Type B pancreatic cell (in vitro differentiated cells): ENCODE data around the gene EPB42. TPM values are rescaled to one million over a fixed set of nuclear protein-coding genes. Genes with fewer than 3 reads are reported as not detected.
"Not testable (repeated sequence)": the region's sequence is repeated elsewhere in the genome, so short reads cannot be mapped to it uniquely, and the experiment has no call there.

Source experiments
- DNase-seq: peaks from one replicate; pipeline ENCODE4 v3.0.0; 2021; ENCODE audit warnings: mixed read lengths; ENCODE audit not compliant: unreplicated experiment; ENCODE audit errors: extremely low spot score
- H3K27ac Mint-ChIP-seq: 2 replicates; pipeline ENCODE4 v1.8.0; 2021; ENCODE audit warnings: mild to moderate bottlenecking, mixed read lengths
- H3K27me3 Mint-ChIP-seq: 2 replicates; pipeline ENCODE4 v1.8.0; 2021; ENCODE audit warnings: mixed read lengths
- H3K36me3 Mint-ChIP-seq: 2 replicates; pipeline ENCODE4 v1.8.0; 2021; ENCODE audit warnings: mixed read lengths
- H3K4me1 Mint-ChIP-seq: one replicate; pipeline ENCODE4 v1.8.0; 2021; ENCODE audit warnings: mixed read lengths; ENCODE audit not compliant: unreplicated experiment
- H3K4me3 Mint-ChIP-seq: 2 replicates; pipeline ENCODE4 v1.8.0; 2021; ENCODE audit warnings: mild to moderate bottlenecking, mixed read lengths
- H3K9me3 Mint-ChIP-seq: 2 replicates; pipeline ENCODE4 v1.8.0; 2021; ENCODE audit warnings: mixed read lengths
- total RNA-seq: library from RNA; stranded (reverse); gene quantifications from 2 replicates; pipeline ENCODE4 v1.2.1, GENCODE V29; 2021; ENCODE audit warnings: low replicate concordance
- TF ChIP-seq, protein P1 (sequence below): fragments of 200-600 bp; sonication (generic); conservative IDR thresholded peaks from 2 replicates; pipeline ENCODE4 v1.5.0; 2021; ENCODE audit warnings: antibody characterized with exemption, mild to moderate bottlenecking

EPB42 gene
- total RNA-seq, 1 donor from 2014 or later, result not detected

DNA sequence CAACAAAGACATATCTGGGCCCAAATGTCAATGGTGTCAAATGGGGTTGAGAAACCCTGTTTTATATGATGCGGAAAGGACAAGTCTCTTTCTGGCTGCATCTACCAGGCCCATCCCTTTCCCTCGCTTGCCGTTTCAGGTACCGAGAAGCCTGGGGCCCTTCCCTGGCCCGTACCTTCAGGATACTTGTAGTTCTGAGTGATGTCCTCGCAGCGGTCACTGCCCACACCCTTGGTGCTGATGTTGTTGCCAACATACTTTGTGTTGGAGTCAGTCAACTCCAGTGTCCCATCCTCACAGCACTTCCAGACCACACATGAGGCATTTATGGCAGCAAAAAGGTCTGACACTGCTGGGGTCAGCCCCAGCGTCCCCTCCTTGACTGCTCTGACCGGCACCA is 13.8 kb downstream of the EPB42 start:
- H3K27me3 Mint-ChIP-seq, result peaks cover 56% of the 10 kb centered on the region
- no peaks in the 10 kb centered on the region for H3K9me3 Mint-ChIP-seq
- TF ChIP-seq, protein P1, sequence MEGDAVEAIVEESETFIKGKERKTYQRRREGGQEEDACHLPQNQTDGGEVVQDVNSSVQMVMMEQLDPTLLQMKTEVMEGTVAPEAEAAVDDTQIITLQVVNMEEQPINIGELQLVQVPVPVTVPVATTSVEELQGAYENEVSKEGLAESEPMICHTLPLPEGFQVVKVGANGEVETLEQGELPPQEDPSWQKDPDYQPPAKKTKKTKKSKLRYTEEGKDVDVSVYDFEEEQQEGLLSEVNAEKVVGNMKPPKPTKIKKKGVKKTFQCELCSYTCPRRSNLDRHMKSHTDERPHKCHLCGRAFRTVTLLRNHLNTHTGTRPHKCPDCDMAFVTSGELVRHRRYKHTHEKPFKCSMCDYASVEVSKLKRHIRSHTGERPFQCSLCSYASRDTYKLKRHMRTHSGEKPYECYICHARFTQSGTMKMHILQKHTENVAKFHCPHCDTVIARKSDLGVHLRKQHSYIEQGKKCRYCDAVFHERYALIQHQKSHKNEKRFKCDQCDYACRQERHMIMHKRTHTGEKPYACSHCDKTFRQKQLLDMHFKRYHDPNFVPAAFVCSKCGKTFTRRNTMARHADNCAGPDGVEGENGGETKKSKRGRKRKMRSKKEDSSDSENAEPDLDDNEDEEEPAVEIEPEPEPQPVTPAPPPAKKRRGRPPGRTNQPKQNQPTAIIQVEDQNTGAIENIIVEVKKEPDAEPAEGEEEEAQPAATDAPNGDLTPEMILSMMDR, result no peak
- H3K4me3 Mint-ChIP-seq, result no peak overlapping the region
- H3K27ac Mint-ChIP-seq, result no peak overlapping the region
- no peaks in the 10 kb centered on the region for H3K36me3 Mint-ChIP-seq
- peaks cover 6% of the 10 kb centered on the region for H3K4me1 Mint-ChIP-seq
- DNase-seq, result no peak

DNA sequence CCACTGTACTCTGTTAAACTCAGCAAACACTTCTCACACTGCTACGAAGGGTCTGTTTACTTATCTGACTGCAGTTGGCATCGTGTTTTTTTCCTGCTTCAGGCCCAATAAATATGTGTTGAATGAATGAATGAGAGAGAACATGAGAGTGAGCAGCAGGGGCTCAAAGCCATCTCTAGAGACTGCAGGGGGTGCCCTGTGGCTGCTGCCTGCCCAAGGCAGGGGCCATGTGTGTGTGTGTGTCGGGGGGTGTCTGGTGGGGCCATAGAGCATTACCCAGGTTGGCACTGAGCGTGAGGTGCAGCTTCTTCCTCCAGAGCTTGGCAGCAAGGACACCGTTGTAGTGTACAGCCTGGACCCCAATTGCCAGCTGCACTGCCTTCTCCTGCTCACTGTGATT is 14.8 kb downstream of the EPB42 start:
- TF ChIP-seq, protein P1, result no peak
- Mint-ChIP-seq H3K9me3 (no peaks in the 10 kb centered on the region), H3K4me3 (no peak overlapping the region), H3K27me3 (peaks cover 56% of the 10 kb centered on the region), H3K4me1 (peaks cover 6% of the 10 kb centered on the region), H3K27ac (no peak overlapping the region), H3K36me3 (no peaks in the 10 kb centered on the region)
- no peak for DNase-seq

DNA sequence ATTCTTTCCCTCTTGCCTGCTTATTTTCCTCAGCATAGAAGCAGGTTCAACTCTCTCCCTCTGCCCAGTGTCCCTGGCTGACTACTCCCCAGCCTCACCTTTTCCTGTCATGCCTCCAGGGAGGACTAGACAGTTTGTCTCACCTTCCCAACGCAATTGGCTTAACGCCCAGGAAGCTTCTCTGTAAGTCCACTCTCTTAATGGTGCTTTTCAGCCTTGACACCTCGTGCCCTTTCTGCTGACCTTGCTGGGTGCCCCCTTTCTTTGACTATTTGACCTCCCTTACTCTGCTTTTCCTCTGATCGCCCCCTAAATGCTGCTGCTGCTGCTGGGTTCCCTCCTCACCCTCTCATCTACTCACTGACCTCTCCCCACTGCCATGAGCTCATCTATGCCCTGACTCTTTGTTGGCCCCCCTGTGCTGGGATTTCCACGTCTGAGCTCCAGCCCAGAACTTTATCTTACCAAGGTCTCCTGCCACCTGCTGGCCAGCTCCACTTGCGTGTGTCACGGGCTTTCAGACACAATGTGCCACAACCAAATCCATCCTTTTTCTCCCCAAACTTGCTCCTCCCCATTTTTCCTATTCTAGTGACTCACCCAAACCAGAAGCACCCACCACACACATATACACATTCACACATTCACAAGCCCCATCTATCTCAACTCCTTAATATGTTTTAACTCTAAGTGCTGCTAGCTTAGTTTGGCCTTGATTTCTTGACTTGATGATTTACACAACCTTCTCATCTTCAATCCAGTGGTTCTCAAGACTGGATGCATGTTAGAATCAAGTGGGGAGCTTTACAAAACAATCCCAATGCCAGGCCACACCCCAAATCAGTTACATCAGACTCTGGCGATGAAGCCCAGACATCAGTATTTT is 16.6 kb downstream of the EPB42 start:
- H3K4me1 Mint-ChIP-seq, result peaks cover 6% of the 10 kb centered on the region
- H3K27ac Mint-ChIP-seq, result no peak overlapping the region
- no peak for DNase-seq
- TF ChIP-seq, protein P1, result peak; percentile 71
- H3K27me3 Mint-ChIP-seq, result peaks cover 43% of the 10 kb centered on the region
- no peaks in the 10 kb centered on the region for H3K36me3 Mint-ChIP-seq
- no peak overlapping the region for H3K4me3 Mint-ChIP-seq
- H3K9me3 Mint-ChIP-seq, result no peaks in the 10 kb centered on the region

DNA sequence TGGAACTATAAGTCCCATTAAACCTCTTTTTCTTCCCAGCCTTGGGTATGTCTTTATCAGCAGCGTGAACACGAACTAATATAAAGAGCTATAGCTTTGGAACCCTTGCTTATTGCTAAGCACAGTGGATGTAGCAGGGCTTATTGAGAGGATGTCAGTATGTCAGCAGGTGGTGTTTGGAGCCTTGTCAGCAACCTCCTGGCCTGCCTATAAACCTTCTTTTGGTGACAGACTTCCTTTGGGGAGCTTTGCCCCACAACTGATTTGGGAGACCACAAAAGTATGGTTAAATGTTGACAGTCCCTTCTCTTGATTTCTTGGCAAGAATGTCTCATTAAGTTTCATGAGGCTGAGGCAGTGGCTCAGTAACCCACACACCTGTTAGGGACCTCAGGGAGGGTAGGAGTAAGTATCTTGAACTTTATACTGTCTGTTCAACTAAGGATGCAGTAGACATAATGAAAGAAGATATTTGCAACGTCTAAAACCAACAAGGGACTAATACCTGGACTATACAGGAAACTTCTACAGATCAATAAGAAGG is 20.8 kb downstream of the EPB42 start:
- H3K4me3 Mint-ChIP-seq, result no peak overlapping the region
- TF ChIP-seq, protein P1, result no peak
- H3K36me3 Mint-ChIP-seq, result peaks cover 17% of the 10 kb centered on the region
- H3K4me1 Mint-ChIP-seq, result peaks cover 6% of the 10 kb centered on the region
- H3K27me3 Mint-ChIP-seq, result peaks cover 13% of the 10 kb centered on the region
- no peak overlapping the region for H3K27ac Mint-ChIP-seq
- H3K9me3 Mint-ChIP-seq, result peaks cover 8% of the 10 kb centered on the region
- no peak for DNase-seq

DNA sequence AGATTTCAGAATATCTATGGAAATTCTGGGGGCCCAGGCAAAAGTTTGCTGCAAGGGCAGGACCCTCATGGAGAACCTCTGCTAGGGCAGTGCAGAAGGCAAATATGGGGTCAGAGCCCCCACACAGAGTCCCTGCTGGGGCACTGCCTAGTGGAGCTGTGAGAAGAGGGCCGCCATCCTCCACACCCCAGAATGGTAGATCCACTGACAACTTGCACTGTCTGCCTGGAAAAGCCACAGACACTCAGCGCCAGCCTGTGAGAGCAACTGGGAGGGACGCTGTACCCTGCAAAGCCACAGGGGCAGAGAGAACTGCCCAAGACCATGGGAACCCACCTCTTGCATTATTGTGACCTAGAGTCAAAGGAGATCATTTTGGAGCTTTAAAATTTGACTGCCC is 21.8 kb downstream of the EPB42 start:
- Mint-ChIP-seq H3K4me1 (no peaks in the 10 kb centered on the region), H3K27me3 (peaks cover 7% of the 10 kb centered on the region)

DNA sequence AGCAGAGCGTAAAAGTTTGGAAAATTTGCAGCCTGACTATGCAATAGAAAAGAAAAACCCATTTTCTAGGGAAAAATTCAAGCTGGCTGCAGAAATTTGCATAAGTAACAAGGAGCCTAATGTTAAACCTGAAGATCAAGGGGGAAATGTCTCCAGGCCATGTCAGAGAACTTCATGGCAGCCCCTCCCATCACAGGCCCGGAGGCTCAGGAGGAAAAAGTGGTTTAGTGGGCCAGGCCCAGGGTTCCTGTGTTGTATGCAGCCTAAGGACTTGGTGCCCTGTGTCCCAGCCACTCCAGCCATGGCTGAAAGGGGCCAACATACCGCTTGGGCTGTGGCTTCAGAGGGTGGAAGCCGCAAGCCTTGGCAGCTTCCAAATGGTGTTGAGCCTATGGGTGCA is 22.3 kb downstream of the EPB42 start:
- not testable (repeated sequence) for H3K27ac Mint-ChIP-seq, H3K4me3 Mint-ChIP-seq, H3K27me3 Mint-ChIP-seq, H3K4me1 Mint-ChIP-seq, H3K9me3 Mint-ChIP-seq, DNase-seq
- H3K36me3 Mint-ChIP-seq, result peaks cover 22% of the 10 kb centered on the region

More for the DNA sequence above, 21.8 kb downstream of the EPB42 start:
- H3K36me3 Mint-ChIP-seq, result peaks cover 22% of the 10 kb centered on the region
- no peak overlapping the region for H3K27ac Mint-ChIP-seq
- no peak for DNase-seq
- no peak overlapping the region for H3K4me3 Mint-ChIP-seq
- H3K9me3 Mint-ChIP-seq, result peaks cover 8% of the 10 kb centered on the region
- TF ChIP-seq, protein P1, result no peak

DNA sequence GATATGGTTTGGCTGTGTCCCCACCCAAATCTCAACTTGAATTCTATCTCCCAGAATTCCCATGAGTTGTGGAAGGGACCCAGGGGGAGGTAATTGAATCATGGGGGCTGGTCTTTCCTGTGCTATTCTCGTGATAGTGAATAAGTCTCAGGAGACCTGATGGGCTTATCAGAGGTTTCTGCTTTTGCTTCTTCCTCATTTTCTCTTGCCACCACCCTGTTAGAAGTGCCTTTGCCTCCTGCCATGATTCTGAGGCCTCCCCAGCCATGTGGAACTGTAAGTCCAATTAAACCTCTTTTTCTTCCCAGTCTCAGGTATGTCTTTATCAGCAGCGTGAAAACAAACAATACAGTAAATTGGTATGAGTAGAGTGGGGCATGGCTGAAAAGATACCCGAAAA is 23.0 kb downstream of the EPB42 start:
- H3K4me1 Mint-ChIP-seq, H3K4me3 Mint-ChIP-seq, H3K9me3 Mint-ChIP-seq, H3K27me3 Mint-ChIP-seq, DNase-seq, H3K27ac Mint-ChIP-seq: not testable (repeated sequence)
- H3K36me3 Mint-ChIP-seq, result peaks cover 22% of the 10 kb centered on the region
